NCI-H2227 (cell line): ENCODE results near the gene NEGR1.

ENCODE experiments used
- DNase-seq: peaks from one replicate; lab custom pipeline; 2025; ENCODE audit not compliant: unreplicated experiment; lab: John Stamatoyannopoulos, UW

The NEGR1 gene

GRCh38 chr1:71414179-71414578 is 868.2 kb downstream of the NEGR1 start:
- DNase-seq: no peak

- DNase-seq: no peak
Measured at GRCh38 chr1:71413441-71414175, 868.7 kb downstream of the NEGR1 start.

- no peak for DNase-seq
Measured at GRCh38 chr1:71400050-71400449, 882.3 kb downstream of the NEGR1 start.

DNA sequence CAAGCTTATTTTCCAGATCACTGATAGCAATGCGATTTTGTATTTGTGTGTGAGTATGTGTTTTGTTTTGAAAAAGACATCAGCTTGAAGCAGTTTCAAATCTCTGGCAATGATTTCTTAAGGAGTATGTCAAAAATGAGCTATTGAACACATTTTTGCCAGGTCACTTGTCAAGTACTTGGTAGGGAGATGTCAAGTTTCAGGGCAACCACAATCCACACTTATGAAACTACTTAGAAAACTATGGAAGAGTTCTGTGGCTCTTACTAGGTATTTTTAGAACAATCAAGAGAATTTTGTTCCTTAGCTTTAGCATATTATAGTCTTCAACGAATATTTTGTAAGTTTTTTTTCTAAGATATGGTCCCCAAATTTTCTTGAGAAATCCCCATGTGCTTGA is 882.7 kb downstream of the NEGR1 start:
- no peak for DNase-seq

- DNase-seq: no peak
Measured at GRCh38 chr1:71393301-71393700, 889.0 kb downstream of the NEGR1 start.

DNA sequence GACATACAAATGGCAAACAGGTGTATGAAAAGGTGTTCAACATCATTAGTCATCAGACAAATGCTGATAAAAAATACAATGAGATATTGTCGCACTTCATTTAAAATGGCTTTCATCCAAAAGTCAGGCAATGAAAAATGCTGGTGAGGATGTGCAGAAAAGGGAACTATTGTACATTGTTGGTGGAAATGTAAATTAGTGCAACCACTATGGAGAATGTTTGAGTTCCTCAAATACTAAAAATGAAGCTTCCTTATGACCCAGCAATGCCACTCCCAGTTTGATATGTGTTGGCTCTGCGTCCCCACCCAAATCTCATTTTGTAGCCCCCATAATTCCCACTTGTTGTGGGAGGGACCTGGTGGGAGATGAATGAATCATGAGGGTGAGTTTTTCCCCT is 891.8 kb downstream of the NEGR1 start:
- no peak for DNase-seq

- DNase-seq: no peak
Measured at GRCh38 chr1:71377886-71378285, 904.5 kb downstream of the NEGR1 start.

DNA sequence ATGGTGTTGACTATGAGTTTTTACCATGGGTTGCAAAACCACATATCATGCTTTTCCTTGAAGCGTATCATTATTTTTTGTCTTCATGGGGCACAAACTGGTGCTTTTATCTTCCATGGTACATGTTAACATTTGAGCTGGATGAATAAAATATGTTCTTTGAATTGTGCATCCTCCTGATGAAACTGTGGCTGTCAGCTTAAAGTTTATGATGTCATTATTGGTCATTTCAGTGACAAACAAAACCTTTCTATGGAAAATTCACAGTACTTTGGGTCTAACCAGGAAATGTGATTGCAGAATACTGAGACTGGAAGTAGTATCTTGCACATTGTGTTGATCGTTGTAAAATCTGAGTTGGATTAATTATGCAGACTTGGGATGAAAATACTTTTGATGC is 909.8 kb downstream of the NEGR1 start:
- no peak for DNase-seq

GRCh38 chr1:71371581-71371980 is 910.8 kb downstream of the NEGR1 start:
- no peak for DNase-seq

GRCh38 chr1:71364236-71364635 is 918.1 kb downstream of the NEGR1 start:
- DNase-seq: no peak

- no peak for DNase-seq
Measured at GRCh38 chr1:71362691-71363090, 919.6 kb downstream of the NEGR1 start.

GRCh38 chr1:71362076-71362475 is 920.3 kb downstream of the NEGR1 start:
- no peak for DNase-seq

DNA sequence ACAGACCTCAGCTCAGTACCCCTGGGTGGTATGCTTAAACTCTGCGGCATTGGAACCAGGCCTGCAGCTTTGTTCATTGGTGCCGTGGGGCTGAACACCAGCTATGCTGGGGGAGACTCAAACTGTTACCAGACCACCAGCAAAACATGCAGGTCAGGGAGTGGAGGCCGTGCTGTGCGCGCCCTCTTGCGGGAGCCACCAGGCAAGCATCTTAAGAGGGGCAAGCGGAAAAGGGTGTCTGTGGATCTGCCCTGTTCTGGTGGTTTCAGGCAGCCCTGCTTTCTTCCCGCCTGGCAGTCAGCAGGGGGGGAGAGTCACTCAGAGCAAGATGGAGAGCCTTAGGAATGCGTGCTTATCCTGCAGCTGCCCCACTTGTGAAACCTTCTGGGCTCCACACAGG is 924.6 kb downstream of the NEGR1 start:
- DNase-seq: no peak

GRCh38 chr1:71351438-71351837 is 930.9 kb downstream of the NEGR1 start:
- DNase-seq: no peak

DNA sequence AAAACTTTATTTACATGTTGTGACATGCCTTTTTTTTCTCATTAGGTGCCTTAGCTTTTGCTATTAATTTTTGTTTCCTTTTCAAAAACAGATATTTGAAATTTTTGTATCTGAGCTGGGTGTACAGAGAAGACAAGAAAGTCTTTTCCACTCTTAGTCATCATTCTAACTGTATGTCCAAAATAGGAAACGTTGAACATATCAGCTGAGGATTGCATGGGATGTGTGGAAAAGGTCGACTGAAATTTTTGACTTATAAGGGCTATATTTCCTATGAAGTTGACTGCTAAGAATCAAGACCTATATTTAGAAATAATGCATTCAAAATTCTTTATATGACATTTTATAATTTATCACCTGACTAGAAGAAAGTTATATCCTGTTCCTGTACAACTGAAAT is 931.5 kb downstream of the NEGR1 start:
- no peak for DNase-seq

- no peak for DNase-seq
Measured at GRCh38 chr1:71350330-71350729, 932.0 kb downstream of the NEGR1 start.
